ENCODE results near the gene C6orf89.

Gene C6orf89

GRCh38 chr6:36839749-36840431 is 45.9 kb upstream of the C6orf89 start:
- DNase-seq: no peak
- H3K27ac ChIP-seq: no peak overlapping the region
- H3K4me3 ChIP-seq (ENCODE audit: low read depth, low read length): peak overlapping the region; percentile 49
- in situ Hi-C loops (cut with HindIII; ENCODE audit: low pct_ligation_motif_present, low sequenced_read_pairs): no loop called here
- no peaks in the 10 kb centered on the region for H3K36me3 ChIP-seq (replicated peaks)
- H3K27me3 ChIP-seq (replicated peaks): peaks cover 19% of the 10 kb centered on the region
- TF ChIP-seq CTCF (IDR thresholded peaks at IDR 0.05; ENCODE audit: low read depth, low read length, missing control alignments): peak; percentile 3

- in situ Hi-C loops (cut with HindIII; ENCODE audit: low pct_ligation_motif_present, low sequenced_read_pairs): no loop called here
- no peak for TF ChIP-seq CTCF (IDR thresholded peaks at IDR 0.05; ENCODE audit: low read depth, low read length, missing control alignments)
- H3K36me3 ChIP-seq (replicated peaks): no peaks in the 10 kb centered on the region
- H3K27me3 ChIP-seq (replicated peaks): peaks cover 19% of the 10 kb centered on the region
- H3K27ac ChIP-seq: no peak overlapping the region
- DNase-seq: no peak
- H3K4me3 ChIP-seq (ENCODE audit: low read depth, low read length): peak overlapping the region; percentile 49
These were observed 45.0 kb upstream of the C6orf89 start for GRCh38 chr6:36840432-36841403.

- TF ChIP-seq CTCF (IDR thresholded peaks at IDR 0.05; ENCODE audit: low read depth, low read length, missing control alignments): no peak
- DNase-seq: no peak
- in situ Hi-C loops (cut with HindIII; ENCODE audit: low pct_ligation_motif_present, low sequenced_read_pairs): no loop called here
- H3K27me3 ChIP-seq (replicated peaks): peaks cover 19% of the 10 kb centered on the region
- no peaks in the 10 kb centered on the region for H3K36me3 ChIP-seq (replicated peaks)
- H3K4me3 ChIP-seq (ENCODE audit: low read depth, low read length): no peak overlapping the region
- no peak overlapping the region for H3K27ac ChIP-seq
These were observed 44.0 kb upstream of the C6orf89 start for GRCh38 chr6:36841756-36842155.

DNA sequence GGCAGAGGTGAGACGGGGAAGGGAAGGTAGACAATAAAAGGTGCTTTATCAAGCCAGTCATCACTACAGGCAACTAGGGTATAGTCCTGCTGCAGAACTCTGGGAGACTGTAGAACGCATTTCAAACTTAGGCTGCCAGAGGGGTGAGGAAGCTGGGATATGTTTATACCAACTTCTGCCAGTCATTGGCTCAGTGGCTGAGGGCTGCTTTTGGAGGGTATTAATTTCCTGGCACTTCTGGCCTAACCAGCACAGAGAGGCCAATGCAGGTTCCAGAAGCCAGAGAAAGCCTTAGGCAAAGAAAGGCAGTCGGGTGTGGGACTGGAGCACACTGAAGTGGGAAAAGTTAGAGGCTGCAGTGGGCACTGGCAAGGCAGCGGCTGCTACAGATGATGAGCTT is 42.6 kb upstream of the C6orf89 start:
- in situ Hi-C loops (cut with HindIII; ENCODE audit: low pct_ligation_motif_present, low sequenced_read_pairs): no loop called here
- H3K27me3 ChIP-seq (replicated peaks): peaks cover 12% of the 10 kb centered on the region
- no peak overlapping the region for H3K27ac ChIP-seq
- TF ChIP-seq CTCF (IDR thresholded peaks at IDR 0.05; ENCODE audit: low read depth, low read length, missing control alignments): no peak
- no peak for DNase-seq
- H3K4me3 ChIP-seq (ENCODE audit: low read depth, low read length): no peak overlapping the region
- H3K36me3 ChIP-seq (replicated peaks): no peaks in the 10 kb centered on the region

- H3K36me3 ChIP-seq (replicated peaks): no peaks in the 10 kb centered on the region
- no peaks in the 10 kb centered on the region for H3K27me3 ChIP-seq (replicated peaks)
- no peak overlapping the region for H3K27ac ChIP-seq
- no peak overlapping the region for H3K4me3 ChIP-seq (ENCODE audit: low read depth, low read length)
- no peak for DNase-seq
- TF ChIP-seq CTCF (IDR thresholded peaks at IDR 0.05; ENCODE audit: low read depth, low read length, missing control alignments): no peak
- in situ Hi-C loops (cut with HindIII; ENCODE audit: low pct_ligation_motif_present, low sequenced_read_pairs): no loop called here
These were observed 41.3 kb upstream of the C6orf89 start for GRCh38 chr6:36844232-36845170.

Data from brain microvascular endothelial cell (primary cell).